K562 (cell line): ENCODE measurements around the gene MBIP. TPM values are rescaled to one million over a fixed set of nuclear protein-coding genes. Genes with fewer than 3 reads are reported as not detected.

ENCODE experiments used
- ATAC-seq: fragments of 200-7000 bp; cut with Tn5 transposase; 3 replicates; pipeline ENCODE4 v1.9.1; 2020; ENCODE audit warnings: moderate library complexity
- BruUV-seq: library from RNA; stranded (reverse); fragments of 400-500 nt; replicated peaks from 2 replicates; lab custom pipeline; 2021; lab: Mats Ljungman, UMichigan
- CTCF ChIA-PET: fragments of 300-600 bp; formaldehyde crosslinking; extraction: SDS; loops from one replicate; lab custom pipeline; 2021; ENCODE audit warnings: low intra/inter-chr PET ratio; lab: Yijun Ruan, JAX
- POLR2A ChIA-PET: fragments of 300-600, 350-650 bp; sonication (Branson Sonifier 250); formaldehyde crosslinking; extraction: SDS; loops from one replicate; lab custom pipeline; 2021; ENCODE audit warnings: antibody characterized with exemption, inconsistent platforms; lab: Yijun Ruan, JAX
- DNase-seq, 4 experiments: peaks; one replicate each; pipeline versions ENCODE4 v3.0.0 to v3.0.0-alpha.2; 2011 to 2018; ENCODE audit warnings: low spot score in 3 of 4, mixed read lengths in 3 of 4; ENCODE audit errors: extremely low read depth in 1 of 4
- FAIRE-seq: peaks from 2 replicates; lab custom pipeline; 2011; peaks lifted over from hg19 to GRCh38; lab: Jason Lieb, UNC
- H2AFZ ChIP-seq: 2 replicates; pipeline ENCODE4 v1.6.0; 2011; ENCODE audit warnings: low read depth, low read length, control low read depth, inconsistent platforms
- H3K27ac ChIP-seq: fragments of 200-600 bp; 3 replicates; pipeline ENCODE4 v1.8.0; 2011; ENCODE audit warnings: low read depth, mild to moderate bottlenecking, control low read depth, inconsistent platforms, low read length, moderate library complexity, mixed read lengths; ENCODE audit errors: extremely low read depth
- H3K27me3 ChIP-seq, 2 experiments: fragments of 300-600 bp in 1 of 2; 2 replicates in 1 of 2; 3 replicates in 1 of 2; pipeline versions ENCODE4 v1.6.0 to v1.8.0; 2011; ENCODE audit warnings: inconsistent platforms in 2 of 2, low read length in 2 of 2, mild to moderate bottlenecking in 1 of 2, mixed read lengths in 1 of 2, moderate library complexity in 1 of 2; ENCODE audit not compliant: control insufficient read depth in 2 of 2, insufficient read depth in 2 of 2
- H3K36me3 ChIP-seq: fragments of 300-600 bp; 3 replicates; pipeline ENCODE4 v1.8.0; 2011; ENCODE audit warnings: mild to moderate bottlenecking, low read length, inconsistent platforms; ENCODE audit not compliant: control insufficient read depth, insufficient read depth
- H3K4me1 ChIP-seq, 2 experiments: fragments of 200-600 bp in 1 of 2; replicated peaks in 1 of 2; 2 replicates in 1 of 2; 3 replicates in 1 of 2; pipeline versions ENCODE4 v1.5.1 to v1.8.0; 2011; ENCODE audit warnings: inconsistent platforms in 2 of 2, low read length in 2 of 2, mild to moderate bottlenecking in 1 of 2, mixed read lengths in 1 of 2, moderate library complexity in 1 of 2; ENCODE audit not compliant: control insufficient read depth in 2 of 2, insufficient read depth in 2 of 2
- H3K4me2 ChIP-seq: 2 replicates; pipeline ENCODE4 v1.6.1; 2011; ENCODE audit warnings: low read length, control low read depth, inconsistent platforms, mixed read lengths; ENCODE audit not compliant: insufficient read depth
- H3K4me3 ChIP-seq: fragments of 200-600 bp; sonication (generic), shearing (Covaris generic); 2 replicates; pipeline ENCODE4 v1.5.1; 2016; ENCODE audit warnings: control low read depth, inconsistent platforms
- H3K79me2 ChIP-seq: fragments of 200-600 bp; 3 replicates; pipeline ENCODE4 v1.8.0; 2011; ENCODE audit warnings: low read length, inconsistent platforms; ENCODE audit not compliant: control insufficient read depth, insufficient read depth
- H3K9ac ChIP-seq, 2 experiments: 2 replicates each; pipeline versions ENCODE4 v1.6.0 to v1.6.1; 2011; ENCODE audit warnings: low read depth in 2 of 2, low read length in 2 of 2, control low read depth in 1 of 2, inconsistent platforms in 1 of 2, mild to moderate bottlenecking in 1 of 2, mixed read lengths in 1 of 2; ENCODE audit not compliant: insufficient read depth in 1 of 2
- H3K9me1 ChIP-seq: one replicate; pipeline ENCODE4 v1.6.0; 2011; ENCODE audit warnings: inconsistent platforms, mild to moderate bottlenecking, low read length, moderate library complexity; ENCODE audit not compliant: control insufficient read depth, insufficient read depth
- H3K9me3 ChIP-seq: replicated peaks from 2 replicates; pipeline ENCODE4 v1.5.1; 2011; ENCODE audit warnings: low read depth, low read length, inconsistent platforms; ENCODE audit not compliant: control insufficient read depth, insufficient read depth
- H4K20me1 ChIP-seq: replicated peaks from 2 replicates; pipeline ENCODE4 v1.6.1; 2011; ENCODE audit warnings: low read length, inconsistent platforms, mixed read lengths; ENCODE audit not compliant: control insufficient read depth, insufficient read depth
- C11orf30 ChIP-seq: fragments of 450-650 bp; IDR thresholded peaks from 2 replicates; pipeline ENCODE4 v1.6.1; 2016; ENCODE audit warnings: low read depth, mild to moderate bottlenecking
- E2F8 ChIP-seq: fragments of 450-650 bp; IDR thresholded peaks from 2 replicates; pipeline ENCODE4 v1.7.1; 2018; ENCODE audit warnings: mild to moderate bottlenecking, low read depth; ENCODE audit not compliant: partially characterized antibody
- HNRNPH1 ChIP-seq: fragments of 200-400 bp; formaldehyde crosslinking; optimal IDR thresholded peaks from 2 replicates; pipeline ENCODE3; 2017; ENCODE audit warnings: low read depth, mild to moderate bottlenecking, low read length, moderate library complexity
- NRF1 ChIP-seq, 2 experiments: fragments of 450-650 bp; IDR thresholded peaks in 1 of 2; conservative IDR thresholded peaks in 1 of 2; 2 replicates each; pipeline ENCODE4 v1.6.1; 2014; ENCODE audit warnings: mild to moderate bottlenecking in 2 of 2
- POLR2G ChIP-seq: fragments of 200-400 bp; formaldehyde crosslinking; IDR thresholded peaks from 2 replicates; pipeline ENCODE4 v1.6.1; 2017; ENCODE audit warnings: low read depth, mild to moderate bottlenecking, antibody characterized with exemption, low read length, moderate library complexity
- TEAD2 ChIP-seq: fragments of 450-650 bp; IDR thresholded peaks from 2 replicates; pipeline ENCODE4 v1.6.1; 2016; ENCODE audit warnings: missing genetic modification characterization, control low read depth, missing compliant biosample characterization
- USF2 ChIP-seq: sonication (generic); formaldehyde crosslinking; IDR thresholded peaks from 2 replicates; pipeline ENCODE4 v1.5.0; 2020; ENCODE audit warnings: missing genetic modification reagents
- ZBTB26 ChIP-seq: fragments of 450-650 bp; formaldehyde crosslinking; IDR thresholded peaks from 2 replicates; pipeline ENCODE4 v1.4.0; 2022; ENCODE audit warnings: missing genetic modification characterization
- ZNF316 ChIP-seq: fragments of 450-650 bp; IDR thresholded peaks from 2 replicates; pipeline ENCODE4 v1.6.1; 2016
- WGBS: fragments of 100-300 bp; shearing (Covaris generic); methylation state at CpG from one replicate; pipeline ENCODE4 v1.1.6; 2016; ENCODE audit warnings: low coverage, mixed read lengths; ENCODE audit not compliant: insufficient coverage; ENCODE audit errors: missing lambda C conversion rate; 5-methylcytosine and 5-hydroxymethylcytosine counted together
- in situ Hi-C: fragments of 300-500 bp; cut with MboI; formaldehyde crosslinking; loops from 4 replicates; pipeline ENCODE4 v1.15.0; 2018; ENCODE audit warnings: inconsistent platforms, mixed read lengths
- intact Hi-C: fragments of 100-400 bp; cut with micrococcal nuclease; formaldehyde crosslinking; loops from 2 replicates; pipeline ENCODE4 v1.14.2; 2022
- polyA plus RNA-seq, 8 experiments: library from polyadenylated mRNA; depleted of rRNA in 4 of 8; stranded (reverse) in 5 of 8; unstranded in 3 of 8; fragments of >200 nt; fragmentation: Nextera tagmentation in 2 of 8; fragmentation: Illumina TruSeq in 1 of 8; extraction: Ambion mirVana in 2 of 8; extraction: Trizol in 1 of 8; gene quantifications; 2 replicates each; pipeline versions ENCODE4 v1.2.1 to v1.2.3, GENCODE V29; 2011 to 2014; ENCODE audit warnings: inconsistent platforms in 1 of 8, missing spikeins in 1 of 8
- total RNA-seq, 7 experiments: library from RNA; depleted of rRNA in 6 of 7; stranded (reverse); fragments of >200 nt in 6 of 7; fragmentation: Illumina TruSeq in 2 of 7; extraction: Trizol in 2 of 7; gene quantifications; 2 replicates each; pipeline versions ENCODE4 v1.2.1 to v1.2.3, GENCODE V29; 2011 to 2021; ENCODE audit warnings: low replicate concordance in 1 of 7

MBIP gene
- total and polyA plus RNA-seq, 9 of the 15 experiments (the other 6 are each of a cell fraction or from before 2014, with no cell fraction given): 8.4 to 31.1 (median 19.4) TPM

- H3K79me2 ChIP-seq: no peaks in the 10 kb centered on the region
- H3K9me3 ChIP-seq: no peaks in the 10 kb centered on the region
- POLR2A ChIA-PET: no interaction called here
- TF ChIP-seq POLR2G: no peak
- no peak for TF ChIP-seq ZBTB26 (CRISPR knock-in tag)
- peak; percentile 25; the same call in 1 of the 2 replicates for TF ChIP-seq C11orf30
- peak; percentile 63 for TF ChIP-seq ZNF316
- no peak for TF ChIP-seq NRF1 (conservative IDR thresholded peaks at IDR 0.05 in 1 of 2, IDR thresholded peaks at IDR 0.05 in 1 of 2)
- TF ChIP-seq, all 486 proteins: peak for 2
- Histone ChIP-seq H3K27ac (no peak overlapping the region), H3K9ac (no peak overlapping the region), H4K20me1 (no peaks in the 10 kb centered on the region), H3K4me2 (no peak overlapping the region), H3K27me3 (no peaks in the 10 kb centered on the region), H3K9me1 (no peaks in the 10 kb centered on the region), H3K4me3 (no peak overlapping the region), H2AFZ (no peak overlapping the region), H3K4me1 (no peaks in the 10 kb centered on the region), H3K36me3 (no peaks in the 10 kb centered on the region)
- no TSS peak for BruUV-seq
- CTCF ChIA-PET: no interaction called here
- WGBS: 29% methylated on average over 3 of the region's 3 CpGs
- DNase-seq: no peak
- ATAC-seq: no peak
- intact Hi-C loops: no loop called here
- no peak for FAIRE-seq
- in situ Hi-C loops: no loop called here
These were observed 5.4 kb upstream of the MBIP start for GRCh38 chr14:36325853-36326252.

GRCh38 chr14:36324897-36325296 is 4.5 kb upstream of the MBIP start:
- H3K4me3 ChIP-seq: no peak overlapping the region
- no peaks in the 10 kb centered on the region for H3K27me3 ChIP-seq
- no peak overlapping the region for H3K27ac ChIP-seq
- POLR2A ChIA-PET: no interaction called here
- BruUV-seq: no TSS peak
- H3K9me3 ChIP-seq: no peaks in the 10 kb centered on the region
- FAIRE-seq: no peak
- TF ChIP-seq TEAD2 (tag): no peak
- TF ChIP-seq USF2 (CRISPR knock-in tag): no peak
- TF ChIP-seq E2F8: no peak
- TF ChIP-seq HNRNPH1: no peak
- peaks cover 5% of the 10 kb centered on the region for H3K79me2 ChIP-seq
- ATAC-seq: no peak
- no peaks in the 10 kb centered on the region for H4K20me1 ChIP-seq
- intact Hi-C loops: no loop called here
- H3K4me2 ChIP-seq: no peak overlapping the region
- in situ Hi-C loops: no loop called here
- no peak overlapping the region for H2AFZ ChIP-seq
- H3K9ac ChIP-seq: no peak overlapping the region
- CTCF ChIA-PET: no interaction called here
- no peaks in the 10 kb centered on the region for H3K9me1 ChIP-seq
- no peaks in the 10 kb centered on the region for H3K4me1 ChIP-seq
- WGBS: 17% methylated on average over 3 of the region's 3 CpGs
- no peaks in the 10 kb centered on the region for H3K36me3 ChIP-seq
- DNase-seq: no peak
